AG10803 (cell line): ENCODE measurements around the gene SPATA20.

Experiments
- DNase-seq: peaks from one replicate; pipeline ENCODE4 v3.0.0; 2010; ENCODE audit warnings: low read depth
- H3K4me3 ChIP-seq: 2 replicates; pipeline ENCODE4 v1.5.1; 2011; ENCODE audit warnings: mild to moderate bottlenecking, low read length, control low read depth
- CTCF ChIP-seq: conservative IDR thresholded peaks from 2 replicates; pipeline ENCODE4 v1.5.1; 2011; ENCODE audit warnings: mild to moderate bottlenecking, low read length, control low read depth, inconsistent platforms

SPATA20 gene

GRCh38 chr17:50520483-50520882, 26.5 kb upstream of the SPATA20 start:
- no peak overlapping the region for H3K4me3 ChIP-seq
- DNase-seq = no peak
- TF ChIP-seq CTCF = no peak

GRCh38 chr17:50521514-50521913, 25.5 kb upstream of the SPATA20 start:
- DNase-seq = no peak
- H3K4me3 ChIP-seq = no peak overlapping the region
- TF ChIP-seq CTCF = no peak

GRCh38 chr17:50522766-50523165, 24.2 kb upstream of the SPATA20 start:
- no peak for DNase-seq
- no peak for TF ChIP-seq CTCF
- no peak overlapping the region for H3K4me3 ChIP-seq

GRCh38 chr17:50523208-50523607, 23.8 kb upstream of the SPATA20 start:
- DNase-seq = no peak

GRCh38 chr17:50524838-50525237, 22.1 kb upstream of the SPATA20 start:
- no peak overlapping the region for H3K4me3 ChIP-seq
- no peak for DNase-seq

More at GRCh38 chr17:50523208-50523607, 23.8 kb upstream of the SPATA20 start:
- no peak for TF ChIP-seq CTCF
- no peak overlapping the region for H3K4me3 ChIP-seq

GRCh38 chr17:50527155-50527762, 19.7 kb upstream of the SPATA20 start:
- TF ChIP-seq CTCF = no peak
- no peak for DNase-seq
- H3K4me3 ChIP-seq = no peak overlapping the region

More at GRCh38 chr17:50524838-50525237, 22.1 kb upstream of the SPATA20 start:
- TF ChIP-seq CTCF = no peak

- DNase-seq = no peak
- H3K4me3 ChIP-seq = no peak overlapping the region
- no peak for TF ChIP-seq CTCF
Measured at GRCh38 chr17:50527949-50528474, 19.0 kb upstream of the SPATA20 start.
